Neural progenitor cell (in vitro differentiated cells): ENCODE results near the gene TADA3. TPM values are rescaled to one million over a fixed set of nuclear protein-coding genes. Genes with fewer than 3 reads are reported as not detected.

Experiments used
- DNase-seq: peaks from one replicate; pipeline ENCODE4 v3.0.0-alpha.2; 2016; ENCODE audit warnings: low spot score
- H2AFZ ChIP-seq: fragments of 200-600 bp; sonication (generic); replicated peaks from 2 replicates; pipeline ENCODE4 v1.6.1; 2016; ENCODE audit warnings: antibody characterized with exemption
- H3F3A ChIP-seq: fragments of 200-600 bp; sonication (generic); 2 replicates; pipeline ENCODE4 v1.6.1; 2016; ENCODE audit warnings: antibody characterized with exemption, low read depth
- H3K27ac ChIP-seq: fragments of 200-600 bp; sonication (generic); 2 replicates; pipeline ENCODE4 v1.5.1; 2016; ENCODE audit warnings: mild to moderate bottlenecking
- H3K27me3 ChIP-seq: fragments of 200-600 bp; sonication (generic); 2 replicates; pipeline ENCODE4 v1.6.1; 2016; ENCODE audit warnings: mild to moderate bottlenecking, moderate library complexity
- H3K36me3 ChIP-seq: fragments of 200-600 bp; sonication (generic); 2 replicates; pipeline ENCODE4 v1.5.1; 2016
- H3K4me1 ChIP-seq: fragments of 200-600 bp; sonication (generic); 2 replicates; pipeline ENCODE4 v1.6.1; 2016; ENCODE audit warnings: mixed run types
- H3K4me2 ChIP-seq: fragments of 200-600 bp; sonication (generic); 2 replicates; pipeline ENCODE4 v1.6.1; 2016
- H3K4me3 ChIP-seq: fragments of 200-600 bp; sonication (generic); 2 replicates; pipeline ENCODE4 v1.5.1; 2016
- H3K79me2 ChIP-seq: fragments of 200-600 bp; sonication (generic); 2 replicates; pipeline ENCODE4 v1.6.1; 2016; ENCODE audit warnings: low read depth
- H3K9ac ChIP-seq: fragments of 200-600 bp; sonication (generic); 2 replicates; pipeline ENCODE4 v1.6.1; 2016
- H3K9me3 ChIP-seq: fragments of 200-600 bp; sonication (generic); 2 replicates; pipeline ENCODE4 v1.5.1; 2016; ENCODE audit warnings: low read depth
- H4K20me1 ChIP-seq: fragments of 200-600 bp; sonication (generic); 2 replicates; pipeline ENCODE4 v1.6.1; 2016; ENCODE audit warnings: low read depth
- H3K27ac Mint-ChIP-seq: 3 replicates; pipeline ENCODE4 v1.8.0; 2021; ENCODE audit warnings: mixed read lengths
- H3K27me3 Mint-ChIP-seq: 2 replicates; pipeline ENCODE4 v1.8.0; 2022; ENCODE audit warnings: low read depth, mild to moderate bottlenecking, inconsistent platforms, moderate library complexity, mixed read lengths; ENCODE audit not compliant: insufficient read depth
- H3K36me3 Mint-ChIP-seq: 3 replicates; pipeline ENCODE4 v1.8.0; 2021; ENCODE audit warnings: mixed read lengths
- H3K4me1 Mint-ChIP-seq: 3 replicates; pipeline ENCODE4 v1.8.0; 2021; ENCODE audit warnings: mixed read lengths
- H3K4me3 Mint-ChIP-seq: 3 replicates; pipeline ENCODE4 v1.8.0; 2021; ENCODE audit warnings: mild to moderate bottlenecking, moderate library complexity, mixed read lengths
- H3K9me3 Mint-ChIP-seq: 3 replicates; pipeline ENCODE4 v1.8.0; 2020; ENCODE audit warnings: mixed read lengths
- CTCF ChIP-seq: fragments of 200-600 bp; sonication (generic); IDR thresholded peaks from 2 replicates; pipeline ENCODE4 v1.5.1; 2017; ENCODE audit warnings: antibody characterized with exemption, mild to moderate bottlenecking
- EZH2 ChIP-seq: fragments of 200-600 bp; sonication (generic); IDR thresholded peaks from 2 replicates; pipeline ENCODE4 v1.6.1; 2017; ENCODE audit warnings: antibody characterized with exemption, mild to moderate bottlenecking, moderate library complexity
- EZH2phosphoT487 ChIP-seq: fragments of 200-600 bp; sonication (generic); IDR thresholded peaks from 2 replicates; pipeline ENCODE4 v1.6.1; 2017; ENCODE audit warnings: antibody characterized with exemption
- total RNA-seq: library from RNA; depleted of rRNA; stranded (reverse); fragments of >200 nt; gene quantifications from 2 replicates; pipeline ENCODE4 v1.2.3, GENCODE V29; 2015; ENCODE audit warnings: low replicate concordance

The TADA3 gene
- total RNA-seq, 1 donor from 2014 or later = 50.8 TPM

- no peak for DNase-seq
- TF ChIP-seq CTCF = no peak
- TF ChIP-seq EZH2 = no peak
- TF ChIP-seq EZH2phosphoT487 = no peak
- Histone ChIP-seq H3K36me3 (no peaks in the 10 kb centered on the region), H3K27me3 (no peaks in the 10 kb centered on the region), H3K4me3 (no peak overlapping the region), H3K9ac (no peak overlapping the region), H3F3A (no peaks in the 10 kb centered on the region), H3K79me2 (no peaks in the 10 kb centered on the region), H3K9me3 (no peaks in the 10 kb centered on the region), H2AFZ (no peak overlapping the region), H3K4me2 (no peak overlapping the region), H3K27ac (no peak overlapping the region), H4K20me1 (no peaks in the 10 kb centered on the region), H3K4me1 (no peaks in the 10 kb centered on the region)
- Mint-ChIP-seq H3K4me3 (no peak overlapping the region), H3K27ac (no peak overlapping the region), H3K36me3 (peaks cover 6% of the 10 kb centered on the region), H3K9me3 (no peaks in the 10 kb centered on the region), H3K4me1 (no peaks in the 10 kb centered on the region), H3K27me3 (peaks cover 4% of the 10 kb centered on the region)
Measured at GRCh38 chr3:9831253-9831652, 39.0 kb upstream of the TADA3 start.

DNA sequence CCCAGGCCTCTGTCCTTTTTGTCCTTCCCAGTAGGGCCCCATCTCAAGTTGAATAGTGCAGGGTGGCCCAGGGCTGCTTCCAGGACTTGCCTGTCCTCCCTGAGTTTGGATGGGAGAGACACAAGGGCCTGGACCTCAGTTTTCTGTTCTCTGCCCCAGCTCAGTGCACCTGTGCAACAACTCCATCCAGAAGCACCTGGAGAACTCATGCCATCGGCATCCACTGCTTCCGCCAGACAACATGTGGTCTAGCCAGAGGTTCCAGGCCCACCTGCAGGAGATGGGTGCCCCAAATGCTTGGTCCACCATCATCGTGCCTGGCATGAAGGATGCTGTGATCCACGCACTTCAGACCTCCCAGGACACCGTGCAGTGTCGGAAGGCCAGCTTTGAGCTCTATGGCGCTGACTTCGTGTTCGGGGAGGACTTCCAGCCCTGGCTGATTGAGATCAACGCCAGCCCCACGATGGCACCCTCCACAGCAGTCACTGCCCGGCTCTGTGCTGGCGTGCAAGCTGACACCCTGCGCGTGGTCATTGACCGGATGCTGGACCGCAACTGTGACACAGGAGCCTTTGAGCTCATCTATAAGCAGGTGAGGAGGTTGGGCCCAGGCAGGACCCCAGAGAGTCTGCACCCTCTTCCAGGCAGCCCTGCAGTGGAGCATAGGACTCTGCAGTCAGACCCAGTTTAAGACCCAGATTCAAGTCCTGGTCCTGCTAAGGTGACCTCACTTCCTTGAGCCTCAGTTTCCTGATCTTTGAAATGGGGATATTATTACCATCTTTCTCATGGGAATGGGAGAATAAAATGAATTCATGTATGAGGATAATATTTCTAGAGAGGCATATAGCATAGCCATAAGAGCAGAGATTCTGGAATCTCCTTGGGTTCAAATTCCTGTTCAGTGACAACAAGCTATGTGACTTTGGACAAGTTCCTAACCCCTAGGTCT, 36.8 kb upstream of the TADA3 start:
- TF ChIP-seq EZH2phosphoT487 = no peak
- TF ChIP-seq CTCF = no peak
- Histone ChIP-seq H3K27me3 (no peaks in the 10 kb centered on the region), H3K9me3 (no peaks in the 10 kb centered on the region), H3K9ac (no peak overlapping the region), H3K27ac (no peak overlapping the region), H3K4me3 (no peak overlapping the region), H3F3A (no peaks in the 10 kb centered on the region), H3K4me2 (no peak overlapping the region), H2AFZ (no peak overlapping the region), H3K4me1 (no peaks in the 10 kb centered on the region), H3K36me3 (no peaks in the 10 kb centered on the region), H4K20me1 (no peaks in the 10 kb centered on the region), H3K79me2 (no peaks in the 10 kb centered on the region)
- H3K4me3 Mint-ChIP-seq = no peak overlapping the region
- H3K9me3 Mint-ChIP-seq = no peaks in the 10 kb centered on the region
- no peaks in the 10 kb centered on the region for H3K4me1 Mint-ChIP-seq
- no peak overlapping the region for H3K27ac Mint-ChIP-seq
- DNase-seq = no peak
- H3K27me3 Mint-ChIP-seq = peaks cover 6% of the 10 kb centered on the region
- H3K36me3 Mint-ChIP-seq = peaks cover 1% of the 10 kb centered on the region

DNA sequence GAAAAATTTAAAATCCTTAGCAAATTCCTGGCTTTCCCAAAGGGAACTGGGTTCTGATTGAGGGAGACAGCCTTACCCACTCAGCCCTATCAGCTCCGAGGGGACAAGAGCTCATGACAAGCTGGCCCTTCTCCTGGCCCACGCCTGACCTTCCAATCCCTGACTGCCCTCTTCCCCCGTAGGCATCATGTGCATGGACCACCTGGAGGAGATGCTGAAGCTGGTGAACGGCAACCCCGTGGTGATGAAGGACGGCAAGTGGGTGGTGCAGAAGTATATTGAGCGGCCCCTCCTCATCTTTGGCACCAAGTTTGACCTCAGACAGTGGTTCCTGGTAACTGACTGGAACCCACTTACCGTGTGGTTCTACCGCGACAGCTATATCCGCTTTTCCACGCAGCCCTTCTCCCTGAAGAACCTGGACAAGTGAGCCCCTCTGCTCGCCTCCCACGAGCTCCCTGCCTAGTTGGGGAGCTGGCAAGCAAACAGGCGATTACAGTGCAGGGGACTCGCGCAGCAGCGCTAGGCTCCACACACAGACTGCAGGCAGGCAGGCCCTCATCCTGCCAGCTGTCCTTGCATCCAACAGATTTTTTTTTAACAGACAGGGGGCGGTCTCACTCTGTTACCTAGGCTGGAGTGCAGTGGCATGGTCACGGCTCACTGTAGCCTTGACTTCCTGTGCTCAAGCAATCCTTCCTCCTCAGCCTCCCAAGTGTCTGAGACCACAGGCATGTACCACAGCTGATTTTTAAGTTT, 34.7 kb upstream of the TADA3 start:
- peak; percentile 54 for DNase-seq
- H3K27me3 Mint-ChIP-seq = peaks cover 6% of the 10 kb centered on the region

More for the DNA sequence above, 34.7 kb upstream of the TADA3 start:
- H3K4me3 ChIP-seq = no peak overlapping the region
- no peak overlapping the region for H3K4me2 ChIP-seq
- H3K79me2 ChIP-seq = no peaks in the 10 kb centered on the region
- Mint-ChIP-seq H3K4me1 (no peaks in the 10 kb centered on the region), H3K36me3 (no peaks in the 10 kb centered on the region), H3K9me3 (no peaks in the 10 kb centered on the region), H3K4me3 (no peak overlapping the region), H3K27ac (no peak overlapping the region)
- no peak overlapping the region for H2AFZ ChIP-seq
- peaks cover 3% of the 10 kb centered on the region for H3F3A ChIP-seq
- no peaks in the 10 kb centered on the region for H3K27me3 ChIP-seq
- no peaks in the 10 kb centered on the region for H3K9me3 ChIP-seq
- H3K27ac ChIP-seq = no peak overlapping the region
- H3K9ac ChIP-seq = no peak overlapping the region
- H3K4me1 ChIP-seq = no peaks in the 10 kb centered on the region
- no peaks in the 10 kb centered on the region for H4K20me1 ChIP-seq
- TF ChIP-seq EZH2 = no peak
- peak; percentile 54 for TF ChIP-seq CTCF
- H3K36me3 ChIP-seq = no peaks in the 10 kb centered on the region
